A673 (cell line): Measurements from ENCODE around the gene CCL7. TPM values are rescaled to one million over a fixed set of nuclear protein-coding genes. Genes with fewer than 3 reads are reported as not detected.

Experiments used
- BruUV-seq: library from RNA; stranded (reverse); fragments of 400-500 nt; replicated peaks from 2 replicates; lab custom pipeline; 2021; lab: Mats Ljungman, UMichigan
- CTCF ChIA-PET: fragments of 300-600 bp; sonication (Branson Sonifier 250); formaldehyde crosslinking; loops from one replicate; lab custom pipeline; 2022; ENCODE audit warnings: antibody characterized with exemption; lab: Charles Lee
- POLR2A ChIA-PET: fragments of 300-600 bp; sonication (Branson Sonifier 250); formaldehyde crosslinking; loops from one replicate; lab custom pipeline; 2022; ENCODE audit warnings: antibody characterized with exemption; ENCODE audit not compliant: low non-redundant PET; lab: Charles Lee
- DNase-seq: peaks from one replicate; pipeline ENCODE4 v3.0.0-alpha.2; 2015; ENCODE audit warnings: low spot score
- H3K27ac ChIP-seq: fragments of 200-600 bp; sonication (generic); 2 replicates; pipeline ENCODE4 v1.5.1; 2016; ENCODE audit warnings: mixed run types, low read depth, mild to moderate bottlenecking, mixed read lengths, antibody characterized with exemption, low read length; ENCODE audit not compliant: poor library complexity, severe bottlenecking
- H3K27me3 ChIP-seq: fragments of 200-600 bp; sonication (generic); replicated peaks from 2 replicates; pipeline ENCODE4 v1.6.1; 2017; ENCODE audit warnings: mixed run types, low read depth, mild to moderate bottlenecking, mixed read lengths, antibody characterized with exemption, low read length; ENCODE audit not compliant: insufficient read depth, poor library complexity
- H3K36me3 ChIP-seq: fragments of 200-600 bp; sonication (generic); 2 replicates; pipeline ENCODE4 v1.6.1; 2016; ENCODE audit warnings: mixed run types, mild to moderate bottlenecking, mixed read lengths, antibody characterized with exemption, low read length; ENCODE audit not compliant: insufficient read depth, poor library complexity, severe bottlenecking
- H3K4me1 ChIP-seq: fragments of 200-600 bp; sonication (generic); 2 replicates; pipeline ENCODE4 v1.6.1; 2017; ENCODE audit warnings: mixed run types, mild to moderate bottlenecking, mixed read lengths, antibody characterized with exemption, low read length; ENCODE audit not compliant: insufficient read depth, poor library complexity, severe bottlenecking
- H3K4me3 ChIP-seq: fragments of 200-600 bp; sonication (generic); 2 replicates; pipeline ENCODE4 v1.5.1; 2016; ENCODE audit warnings: low read depth, mixed run types, mild to moderate bottlenecking, mixed read lengths, low read length; ENCODE audit not compliant: poor library complexity, severe bottlenecking
- H3K9me3 ChIP-seq: fragments of 200-600 bp; sonication (generic); 2 replicates; pipeline ENCODE4 v1.6.1; 2016; ENCODE audit warnings: mixed run types, low read depth, mild to moderate bottlenecking, mixed read lengths, antibody characterized with exemption, low read length; ENCODE audit not compliant: poor library complexity, severe bottlenecking
- CTCF ChIP-seq: fragments of 300-800, 200-600 bp; sonication (generic); conservative IDR thresholded peaks from 2 replicates; pipeline ENCODE4 v1.5.1; 2017; ENCODE audit warnings: low read depth, mild to moderate bottlenecking, antibody characterized with exemption, low read length, moderate library complexity, mixed read lengths
- EZH2 ChIP-seq: fragments of 200-600 bp; sonication (generic); IDR thresholded peaks from 2 replicates; pipeline ENCODE4 v1.6.1; 2017; ENCODE audit warnings: borderline replicate concordance, low read depth, mild to moderate bottlenecking, mixed read lengths, antibody characterized with exemption, low read length; ENCODE audit not compliant: poor library complexity, severe bottlenecking
- intact Hi-C: fragments of 100-400 bp; cut with micrococcal nuclease; formaldehyde crosslinking; loops from one replicate; pipeline ENCODE4 v1.10.0; 2022; ENCODE audit not compliant: unreplicated experiment
- total RNA-seq: library from RNA; stranded (reverse); gene quantifications from 2 replicates; pipeline ENCODE4 v1.2.3, GENCODE V29; 2021

CCL7 gene
- total RNA-seq, 1 experiment from 2014 or later = not detected

- ChIA-PET POLR2A (no interaction called here), CTCF (no interaction called here)
- intact Hi-C loops = no loop called here
- no peak for DNase-seq
- H3K9me3 ChIP-seq = no peaks in the 10 kb centered on the region
- no peak overlapping the region for H3K27ac ChIP-seq
- H3K4me3 ChIP-seq = no peak overlapping the region
- TF ChIP-seq EZH2 (no peak), CTCF (no peak)
- H3K27me3 ChIP-seq = no peaks in the 10 kb centered on the region
- no peaks in the 10 kb centered on the region for H3K36me3 ChIP-seq
- no TSS peak for BruUV-seq
- H3K4me1 ChIP-seq = no peaks in the 10 kb centered on the region
These were observed 18.0 kb upstream of the CCL7 start for GRCh38 chr17:34252095-34252443.

- no TSS peak for BruUV-seq
- H3K36me3 ChIP-seq = no peaks in the 10 kb centered on the region
- CTCF ChIA-PET = no interaction called here
- no peak overlapping the region for H3K4me3 ChIP-seq
- H3K9me3 ChIP-seq = no peaks in the 10 kb centered on the region
- intact Hi-C loops = no loop called here
- H3K27ac ChIP-seq = no peak overlapping the region
- POLR2A ChIA-PET = no interaction called here
- no peaks in the 10 kb centered on the region for H3K27me3 ChIP-seq
- DNase-seq = no peak
- TF ChIP-seq CTCF = no peak
- TF ChIP-seq EZH2 = no peak
- H3K4me1 ChIP-seq = no peaks in the 10 kb centered on the region
These were observed 17.4 kb upstream of the CCL7 start for GRCh38 chr17:34252444-34253138.

- DNase-seq = no peak
- no TSS peak for BruUV-seq
- Histone ChIP-seq H3K27ac (no peak overlapping the region), H3K36me3 (no peaks in the 10 kb centered on the region), H3K27me3 (no peaks in the 10 kb centered on the region), H3K9me3 (no peaks in the 10 kb centered on the region), H3K4me1 (no peaks in the 10 kb centered on the region), H3K4me3 (no peak overlapping the region)
- intact Hi-C loops = no loop called here
- ChIA-PET POLR2A (no interaction called here), CTCF (no interaction called here)
- TF ChIP-seq EZH2 = no peak
- TF ChIP-seq CTCF = no peak
These were observed 16.9 kb upstream of the CCL7 start for GRCh38 chr17:34253139-34253525.
